ENCODE results near the gene TBC1D22A.

DNA sequence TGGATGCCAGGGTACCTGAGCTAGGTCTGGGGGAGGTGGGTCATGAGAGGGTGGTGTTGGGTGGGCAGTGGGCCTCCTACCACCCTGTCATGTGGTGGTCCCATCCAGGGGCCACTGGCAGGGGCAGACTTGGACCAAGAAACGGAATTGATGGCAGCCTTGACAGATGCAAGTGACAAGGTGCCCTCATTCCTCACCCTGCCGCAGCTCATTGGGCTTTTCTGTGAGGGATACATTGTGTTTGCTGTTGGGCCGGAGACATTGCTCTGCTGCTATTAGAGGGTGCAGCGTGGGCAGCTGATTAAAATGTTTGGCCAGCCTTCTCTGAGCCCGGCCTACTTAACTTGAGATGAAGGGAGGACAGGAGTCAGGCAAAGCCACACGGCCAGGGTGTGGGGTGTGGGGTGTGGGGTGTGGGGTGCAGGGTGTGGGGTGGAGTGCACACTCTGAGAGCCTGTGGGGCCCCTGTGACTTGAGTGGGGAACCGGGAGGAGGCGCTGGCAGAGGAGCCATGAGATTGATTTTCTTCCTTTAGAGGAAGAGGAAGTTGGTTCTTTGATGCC lies 351.5 kb downstream of the TBC1D22A start:
- TF ChIP-seq, protein P1, sequence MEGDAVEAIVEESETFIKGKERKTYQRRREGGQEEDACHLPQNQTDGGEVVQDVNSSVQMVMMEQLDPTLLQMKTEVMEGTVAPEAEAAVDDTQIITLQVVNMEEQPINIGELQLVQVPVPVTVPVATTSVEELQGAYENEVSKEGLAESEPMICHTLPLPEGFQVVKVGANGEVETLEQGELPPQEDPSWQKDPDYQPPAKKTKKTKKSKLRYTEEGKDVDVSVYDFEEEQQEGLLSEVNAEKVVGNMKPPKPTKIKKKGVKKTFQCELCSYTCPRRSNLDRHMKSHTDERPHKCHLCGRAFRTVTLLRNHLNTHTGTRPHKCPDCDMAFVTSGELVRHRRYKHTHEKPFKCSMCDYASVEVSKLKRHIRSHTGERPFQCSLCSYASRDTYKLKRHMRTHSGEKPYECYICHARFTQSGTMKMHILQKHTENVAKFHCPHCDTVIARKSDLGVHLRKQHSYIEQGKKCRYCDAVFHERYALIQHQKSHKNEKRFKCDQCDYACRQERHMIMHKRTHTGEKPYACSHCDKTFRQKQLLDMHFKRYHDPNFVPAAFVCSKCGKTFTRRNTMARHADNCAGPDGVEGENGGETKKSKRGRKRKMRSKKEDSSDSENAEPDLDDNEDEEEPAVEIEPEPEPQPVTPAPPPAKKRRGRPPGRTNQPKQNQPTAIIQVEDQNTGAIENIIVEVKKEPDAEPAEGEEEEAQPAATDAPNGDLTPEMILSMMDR (IDR thresholded peaks at IDR 0.05) = no peak
- no peak for TF ChIP-seq POLR2A (IDR thresholded peaks at IDR 0.05)
